Tibial nerve (tissue), 4 donors: ENCODE results near the gene DLG5. TPM values are rescaled to one million over a fixed set of nuclear protein-coding genes. Genes with fewer than 3 reads are reported as not detected.

ENCODE experiments used
- DNase-seq, 2 donors: peaks; one replicate each; pipeline ENCODE4 v3.0.0-alpha.2; 2019; ENCODE audit warnings: low spot score in 2 of 2
- H3K27ac ChIP-seq, 4 donors: fragments of 200-600 bp; sonication (generic) in 3 of 4; one replicate each; pipeline ENCODE4 v1.5.1; 2017 to 2019; ENCODE audit warnings: mild to moderate bottlenecking in 1 of 4
- H3K27me3 ChIP-seq, 2 donors: fragments of 200-600 bp; sonication (generic) in 1 of 2; one replicate each; pipeline versions ENCODE4 v1.5.1 to v1.6.0; 2017 to 2019
- H3K36me3 ChIP-seq, 3 donors: fragments of 200-600 bp; sonication (generic); one replicate each; pipeline ENCODE4 v1.5.1; 2018 to 2019
- H3K4me1 ChIP-seq, 4 donors: fragments of 200-600 bp; sonication (generic) in 3 of 4; one replicate each; pipeline ENCODE4 v1.5.1; 2017 to 2019
- H3K4me3 ChIP-seq, 4 donors: fragments of 200-600 bp; sonication (generic) in 3 of 4; one replicate each; pipeline ENCODE4 v1.5.1; 2017 to 2019; ENCODE audit warnings: mild to moderate bottlenecking in 1 of 4, moderate library complexity in 1 of 4
- H3K9me3 ChIP-seq, 4 donors: fragments of 200-600 bp; sonication (generic) in 3 of 4; one replicate each; pipeline ENCODE4 v1.5.1; 2017 to 2019
- EP300 ChIP-seq, 2 donors: sonication (generic); formaldehyde crosslinking; IDR thresholded peaks; one replicate each; pipeline ENCODE4 v1.6.1; 2017; ENCODE audit warnings: antibody characterized with exemption in 2 of 2, mild to moderate bottlenecking in 1 of 2
- POLR2A ChIP-seq, 2 donors: fragments of 450-650 bp; IDR thresholded peaks; one replicate each; pipeline ENCODE4 v1.6.1; 2017; ENCODE audit warnings: antibody characterized with exemption in 2 of 2, mild to moderate bottlenecking in 2 of 2, moderate library complexity in 2 of 2
- WGBS, 2 donors: methylation state at CpG; one replicate each; pipeline ENCODE4 v1.1.5; 2018; 5-methylcytosine and 5-hydroxymethylcytosine counted together
- total RNA-seq, 4 donors: library from RNA; depleted of rRNA; stranded (reverse); fragments of >200 nt; gene quantifications; one replicate each; pipeline ENCODE4 v1.1.0, GENCODE V29; 2016
- TF ChIP-seq, protein P1 (sequence below), 5 experiments: fragments of 200-600 bp in 3 of 5; fragments of 450-650 bp in 2 of 5; sonication (generic) in 3 of 5; IDR thresholded peaks; one replicate each; pipeline ENCODE4 v1.5.1; 2016 to 2019; ENCODE audit warnings: antibody characterized with exemption in 5 of 5, mild to moderate bottlenecking in 3 of 5, moderate library complexity in 2 of 5

Gene DLG5
- total RNA-seq, 4 donors from 2014 or later: 33.0 to 47.7 (median 40.8) TPM

DNA sequence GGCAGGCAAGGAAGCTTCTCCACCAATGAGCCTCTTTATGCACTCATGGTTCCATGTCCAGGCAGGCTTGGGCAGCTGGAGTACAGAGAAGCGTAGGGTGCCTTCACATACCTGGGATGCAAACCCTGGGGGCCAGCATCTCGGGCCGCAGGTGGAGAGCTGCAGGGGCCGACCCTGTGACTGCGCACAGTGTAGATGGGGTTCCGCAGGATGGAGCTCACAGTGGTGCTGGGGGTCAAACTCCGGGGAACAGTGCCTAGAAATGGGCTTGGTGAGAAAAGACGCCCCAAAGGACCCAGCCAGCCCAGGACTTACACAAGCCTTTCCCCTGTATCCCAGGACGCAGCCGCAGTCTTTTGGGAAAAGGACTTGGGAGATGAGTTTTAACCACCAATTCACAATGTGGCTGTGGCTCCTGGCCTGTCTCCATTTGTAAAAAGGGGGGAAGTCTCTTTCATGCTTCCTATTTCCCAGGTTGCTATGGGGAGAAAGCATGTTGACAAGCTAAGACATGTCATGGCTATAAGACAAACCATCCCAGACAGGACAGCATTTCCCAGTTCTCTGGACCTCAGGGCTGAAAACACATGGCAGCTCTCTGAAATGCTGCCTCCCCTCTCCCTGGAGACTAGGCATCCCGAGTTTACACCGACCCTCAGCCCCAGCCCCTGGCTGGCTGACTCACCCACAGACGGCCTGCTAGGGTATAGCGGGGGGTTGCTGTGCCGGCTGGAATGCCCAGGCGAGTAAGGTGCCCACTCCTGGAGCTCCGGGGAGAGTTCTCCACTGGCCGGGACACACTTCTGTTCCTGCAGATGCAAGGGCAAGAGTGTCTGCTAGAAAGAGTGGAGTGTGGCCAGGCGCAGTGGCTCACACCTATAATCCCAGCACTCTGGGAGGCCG is 107.1 kb downstream of the DLG5 start:
- H3K27me3 ChIP-seq: no peaks in the 10 kb centered on the region
- no peaks in the 10 kb centered on the region for H3K9me3 ChIP-seq
- H3K27ac ChIP-seq: no peak overlapping the region
- no peak overlapping the region for H3K4me3 ChIP-seq
- H3K4me1 ChIP-seq: no peaks in the 10 kb centered on the region
- peaks cover 0 to 98% (median 12%) of the 10 kb centered on the region in 3 donors for H3K36me3 ChIP-seq
- no peak for DNase-seq
- TF ChIP-seq EP300 (IDR thresholded peaks at IDR 0.05) (no peak), POLR2A (IDR thresholded peaks at IDR 0.05) (no peak)
- TF ChIP-seq, protein P1, sequence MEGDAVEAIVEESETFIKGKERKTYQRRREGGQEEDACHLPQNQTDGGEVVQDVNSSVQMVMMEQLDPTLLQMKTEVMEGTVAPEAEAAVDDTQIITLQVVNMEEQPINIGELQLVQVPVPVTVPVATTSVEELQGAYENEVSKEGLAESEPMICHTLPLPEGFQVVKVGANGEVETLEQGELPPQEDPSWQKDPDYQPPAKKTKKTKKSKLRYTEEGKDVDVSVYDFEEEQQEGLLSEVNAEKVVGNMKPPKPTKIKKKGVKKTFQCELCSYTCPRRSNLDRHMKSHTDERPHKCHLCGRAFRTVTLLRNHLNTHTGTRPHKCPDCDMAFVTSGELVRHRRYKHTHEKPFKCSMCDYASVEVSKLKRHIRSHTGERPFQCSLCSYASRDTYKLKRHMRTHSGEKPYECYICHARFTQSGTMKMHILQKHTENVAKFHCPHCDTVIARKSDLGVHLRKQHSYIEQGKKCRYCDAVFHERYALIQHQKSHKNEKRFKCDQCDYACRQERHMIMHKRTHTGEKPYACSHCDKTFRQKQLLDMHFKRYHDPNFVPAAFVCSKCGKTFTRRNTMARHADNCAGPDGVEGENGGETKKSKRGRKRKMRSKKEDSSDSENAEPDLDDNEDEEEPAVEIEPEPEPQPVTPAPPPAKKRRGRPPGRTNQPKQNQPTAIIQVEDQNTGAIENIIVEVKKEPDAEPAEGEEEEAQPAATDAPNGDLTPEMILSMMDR (IDR thresholded peaks at IDR 0.05): no peak
- WGBS, 2 donors: 92 to 93% methylated on average over 20 of the region's 20 CpGs

DNA sequence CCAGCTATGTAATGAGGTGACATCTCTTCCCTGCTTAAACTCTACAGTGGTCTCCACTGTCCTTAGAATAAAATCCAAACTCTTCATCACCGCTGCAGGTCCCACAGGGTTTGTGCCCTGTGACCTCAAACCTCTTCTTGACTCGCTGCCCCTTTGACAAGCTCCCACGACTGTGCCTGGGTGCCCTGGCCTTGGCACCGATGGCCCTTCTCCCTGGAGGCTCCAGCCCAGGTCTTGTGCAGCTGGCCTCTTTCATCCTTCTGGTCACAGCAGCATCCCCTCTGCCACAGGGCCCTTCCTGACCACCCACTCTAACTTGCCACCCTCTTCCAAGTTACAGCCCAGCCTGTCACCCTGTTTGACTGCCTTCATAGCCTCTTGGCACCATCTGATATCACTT is 108.2 kb downstream of the DLG5 start:
- no peaks in the 10 kb centered on the region for H3K9me3 ChIP-seq
- DNase-seq: no peak
- H3K4me3 ChIP-seq: no peak overlapping the region
- H3K27ac ChIP-seq: no peak overlapping the region
- no peaks in the 10 kb centered on the region for H3K4me1 ChIP-seq
- H3K27me3 ChIP-seq: no peaks in the 10 kb centered on the region
- WGBS, 2 donors: 88 to 90% methylated on average over 4 of the region's 4 CpGs
- H3K36me3 ChIP-seq: peaks cover 0 to 98% (median 12%) of the 10 kb centered on the region in 3 donors
- TF ChIP-seq EP300 (IDR thresholded peaks at IDR 0.05) (no peak), POLR2A (IDR thresholded peaks at IDR 0.05) (no peak)
- TF ChIP-seq, protein P1 (IDR thresholded peaks at IDR 0.05): no peak

DNA sequence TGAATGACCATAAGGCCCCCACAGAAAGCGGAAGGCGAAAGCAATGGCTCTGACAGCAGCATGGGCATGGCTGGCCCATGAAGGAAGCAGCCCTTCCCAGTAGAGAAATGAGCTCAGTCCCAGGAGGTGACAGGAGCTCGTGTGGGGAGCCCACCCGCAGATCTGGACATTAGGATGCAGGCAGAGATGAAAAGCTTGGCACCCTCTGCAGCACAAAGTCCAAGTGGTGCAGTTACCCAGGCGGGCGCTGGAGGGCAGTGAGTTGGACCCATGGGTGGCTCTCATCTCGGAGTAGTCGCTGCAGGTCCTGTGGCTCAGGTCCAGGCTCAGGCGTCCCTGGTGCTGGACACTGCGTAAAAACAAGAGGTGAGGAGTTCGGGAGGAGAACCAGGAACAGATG is 109.0 kb downstream of the DLG5 start:
- 90 to 93% methylated on average over 11 of the region's 11 CpGs for WGBS, 2 donors
- TF ChIP-seq POLR2A (IDR thresholded peaks at IDR 0.05): no peak
- TF ChIP-seq, protein P1 (IDR thresholded peaks at IDR 0.05): no peak
- TF ChIP-seq EP300 (IDR thresholded peaks at IDR 0.05): no peak
- peaks cover 0 to 99% (median 12%) of the 10 kb centered on the region in 3 donors for H3K36me3 ChIP-seq

DNA sequence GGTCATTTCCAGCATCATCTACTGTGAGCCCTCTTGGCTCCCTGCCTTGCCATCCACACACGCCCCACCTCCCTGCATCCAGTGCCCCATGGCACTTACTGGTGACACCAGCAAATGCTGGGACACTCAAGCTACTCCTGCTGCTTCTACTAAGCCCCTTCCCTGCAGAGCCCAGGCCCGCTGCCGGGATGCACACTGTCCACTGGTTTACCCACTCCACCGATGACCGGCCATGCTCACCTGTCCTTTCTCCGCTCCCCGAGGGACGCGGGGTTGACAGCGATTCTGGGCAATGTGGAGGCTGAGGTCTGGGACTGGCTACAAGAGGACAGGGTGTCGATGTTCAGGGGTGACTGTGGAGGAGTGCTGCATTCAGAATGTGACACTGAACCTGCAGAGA is 110.2 kb downstream of the DLG5 start:
- H3K4me1 ChIP-seq: no peaks in the 10 kb centered on the region
- DNase-seq: no peak
- TF ChIP-seq EP300 (IDR thresholded peaks at IDR 0.05) (no peak), POLR2A (IDR thresholded peaks at IDR 0.05) (no peak)
- no peak overlapping the region for H3K4me3 ChIP-seq
- peaks cover 0 to 100% (median 18%) of the 10 kb centered on the region in 3 donors for H3K36me3 ChIP-seq
- 96 to 97% methylated on average over 11 of the region's 11 CpGs for WGBS, 2 donors
- H3K27ac ChIP-seq: no peak overlapping the region
- H3K9me3 ChIP-seq: no peaks in the 10 kb centered on the region
- H3K27me3 ChIP-seq: no peaks in the 10 kb centered on the region

More for the DNA sequence above, 109.0 kb downstream of the DLG5 start:
- DNase-seq: no peak
- Histone ChIP-seq H3K27ac (no peak overlapping the region), H3K4me1 (no peaks in the 10 kb centered on the region), H3K9me3 (no peaks in the 10 kb centered on the region), H3K4me3 (no peak overlapping the region), H3K27me3 (no peaks in the 10 kb centered on the region)

DNA sequence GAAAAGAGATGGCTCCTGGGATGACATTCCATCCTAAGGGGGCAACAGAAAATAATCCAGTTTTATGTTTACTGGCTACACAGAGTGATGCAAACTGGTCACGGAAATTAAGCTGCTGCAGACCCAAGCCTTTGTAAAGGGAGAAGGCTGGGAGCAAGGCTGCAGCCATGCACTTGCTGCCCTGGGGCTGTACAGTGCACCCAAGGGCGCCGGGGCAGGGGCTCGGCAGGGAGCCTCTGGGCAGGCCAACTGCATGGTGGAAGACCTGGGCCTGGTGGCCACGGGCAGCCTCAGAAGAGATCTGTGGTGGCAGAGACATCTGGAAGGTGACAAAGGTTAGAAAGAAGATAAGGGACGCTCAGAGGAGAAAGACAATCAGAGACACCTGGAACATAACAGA is 113.8 kb downstream of the DLG5 start:
- TF ChIP-seq, protein P1 (IDR thresholded peaks at IDR 0.05): no peak
- TF ChIP-seq POLR2A (IDR thresholded peaks at IDR 0.05) (no peak), EP300 (IDR thresholded peaks at IDR 0.05) (no peak)
- Histone ChIP-seq H3K27me3 (no peaks in the 10 kb centered on the region), H3K4me1 (no peaks in the 10 kb centered on the region), H3K9me3 (no peaks in the 10 kb centered on the region), H3K4me3 (no peak overlapping the region), H3K27ac (no peak overlapping the region), H3K36me3 (peaks cover 2 to 100% (median 10%) of the 10 kb centered on the region in 3 donors)
- 88 to 92% methylated on average over 6 of the region's 6 CpGs for WGBS, 2 donors
- no peak for DNase-seq
